Panc1 (cell line): ENCODE data around the gene IQCN.

ENCODE experiments used
- POLR2AphosphoS5 ChIP-seq: IDR thresholded peaks from 2 replicates; pipeline ENCODE4 v1.6.1; 2012; ENCODE audit warnings: mild to moderate bottlenecking, low read depth, low read length, moderate library complexity
- SIN3A ChIP-seq: IDR thresholded peaks from 2 replicates; pipeline ENCODE4 v1.6.1; 2012; ENCODE audit warnings: low read depth, mild to moderate bottlenecking, low read length, moderate library complexity, borderline replicate concordance; ENCODE audit not compliant: insufficient read depth
- TCF7L2 ChIP-seq: IDR thresholded peaks from 2 replicates; pipeline ENCODE4 v1.6.1; 2011; ENCODE audit warnings: mild to moderate bottlenecking, low read depth, low read length, inconsistent platforms
- TF ChIP-seq, protein P1 (sequence below): fragments of 450-650 bp; IDR thresholded peaks from 2 replicates; pipeline ENCODE4 v1.5.1; 2017; ENCODE audit warnings: mild to moderate bottlenecking

DNA sequence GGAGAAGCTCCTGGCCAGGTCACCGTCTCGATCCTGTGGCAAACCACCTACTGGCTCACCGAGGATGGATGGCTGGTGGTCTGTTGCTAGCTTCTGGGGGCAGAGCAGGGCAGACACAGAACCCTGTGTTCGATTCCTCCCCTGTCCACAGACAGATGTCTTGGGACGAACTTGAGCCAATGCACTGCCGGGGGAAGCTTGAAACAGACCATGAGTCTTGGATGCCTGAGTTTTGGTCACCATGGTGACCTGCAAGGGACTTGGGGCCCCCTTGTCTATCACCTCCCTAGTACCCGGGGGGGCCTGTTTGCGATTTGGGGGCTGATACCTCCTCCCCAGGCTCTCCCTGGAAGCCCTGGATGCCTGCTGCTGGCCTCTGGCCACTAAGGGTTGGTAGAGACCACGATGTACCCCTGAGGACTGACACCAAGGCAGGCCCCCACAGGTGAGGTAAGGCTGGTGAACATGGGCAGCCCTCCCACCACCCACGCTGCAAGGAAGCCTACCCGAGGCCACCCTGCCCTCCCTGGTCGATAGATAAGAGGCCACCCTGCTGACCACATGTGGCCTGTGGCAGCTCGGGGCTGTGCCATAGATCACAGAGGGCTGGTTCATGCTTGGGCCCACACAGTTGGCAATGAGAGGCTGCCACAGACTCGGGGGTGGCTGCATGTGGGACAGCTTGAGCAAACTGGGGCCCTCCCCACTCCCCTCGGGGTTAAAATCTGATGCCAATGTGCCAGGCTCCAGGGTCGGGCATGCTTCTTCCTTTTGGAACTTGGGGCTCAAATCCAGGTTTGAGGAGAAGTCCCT lies 10.7 kb downstream of the IQCN start:
- TF ChIP-seq, protein P1, sequence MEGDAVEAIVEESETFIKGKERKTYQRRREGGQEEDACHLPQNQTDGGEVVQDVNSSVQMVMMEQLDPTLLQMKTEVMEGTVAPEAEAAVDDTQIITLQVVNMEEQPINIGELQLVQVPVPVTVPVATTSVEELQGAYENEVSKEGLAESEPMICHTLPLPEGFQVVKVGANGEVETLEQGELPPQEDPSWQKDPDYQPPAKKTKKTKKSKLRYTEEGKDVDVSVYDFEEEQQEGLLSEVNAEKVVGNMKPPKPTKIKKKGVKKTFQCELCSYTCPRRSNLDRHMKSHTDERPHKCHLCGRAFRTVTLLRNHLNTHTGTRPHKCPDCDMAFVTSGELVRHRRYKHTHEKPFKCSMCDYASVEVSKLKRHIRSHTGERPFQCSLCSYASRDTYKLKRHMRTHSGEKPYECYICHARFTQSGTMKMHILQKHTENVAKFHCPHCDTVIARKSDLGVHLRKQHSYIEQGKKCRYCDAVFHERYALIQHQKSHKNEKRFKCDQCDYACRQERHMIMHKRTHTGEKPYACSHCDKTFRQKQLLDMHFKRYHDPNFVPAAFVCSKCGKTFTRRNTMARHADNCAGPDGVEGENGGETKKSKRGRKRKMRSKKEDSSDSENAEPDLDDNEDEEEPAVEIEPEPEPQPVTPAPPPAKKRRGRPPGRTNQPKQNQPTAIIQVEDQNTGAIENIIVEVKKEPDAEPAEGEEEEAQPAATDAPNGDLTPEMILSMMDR, result no peak
- no peak for TF ChIP-seq POLR2AphosphoS5
- TF ChIP-seq SIN3A, result no peak
- no peak for TF ChIP-seq TCF7L2
